CD4-positive, alpha-beta T cell treated with Interleukin-17A for 1 hour (primary cell): ENCODE measurements around the gene ADARB2.
"Not testable (repeated sequence)": the region's sequence is repeated elsewhere in the genome, so short reads cannot be mapped to it uniquely, and the experiment has no call there.

Source experiments
- DNase-seq: peaks from one replicate; pipeline ENCODE4 v3.0.0-alpha.2; 2020

Gene ADARB2

GRCh38 chr10:1633783-1634182, 103.5 kb downstream of the ADARB2 start:
- no peak for DNase-seq

- no peak for DNase-seq
Measured at GRCh38 chr10:1632596-1632995, 104.7 kb downstream of the ADARB2 start.

- DNase-seq, result no peak
Measured at GRCh38 chr10:1632141-1632540, 105.2 kb downstream of the ADARB2 start.

DNA sequence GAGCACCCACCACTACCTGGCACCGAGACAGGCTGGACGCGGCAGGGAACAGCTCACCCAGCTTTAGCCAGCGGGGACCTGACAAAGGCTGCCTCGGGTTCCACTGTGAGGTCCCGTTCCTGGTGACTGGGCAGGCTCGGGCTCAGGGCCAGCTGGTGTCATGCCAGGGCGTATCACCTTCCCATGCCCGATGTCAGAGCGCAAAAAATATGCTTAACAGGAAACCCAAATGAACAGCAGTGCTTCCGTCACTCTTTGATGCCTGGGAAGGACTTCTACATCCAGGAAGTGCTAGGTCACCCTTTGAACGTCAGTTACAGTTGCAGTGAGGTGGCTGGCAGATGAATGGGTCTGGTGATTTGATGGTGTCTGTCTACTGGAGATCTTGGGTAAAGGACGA, 106.0 kb downstream of the ADARB2 start:
- DNase-seq, result no peak

- no peak for DNase-seq
Measured at GRCh38 chr10:1630304-1630703, 107.0 kb downstream of the ADARB2 start.

- DNase-seq, result no peak
Measured at GRCh38 chr10:1629326-1630198, 107.8 kb downstream of the ADARB2 start.

GRCh38 chr10:1628757-1629156, 108.6 kb downstream of the ADARB2 start:
- no peak for DNase-seq

GRCh38 chr10:1627945-1628344, 109.4 kb downstream of the ADARB2 start:
- no peak for DNase-seq

- no peak for DNase-seq
Measured at GRCh38 chr10:1626835-1627234, 110.5 kb downstream of the ADARB2 start.

DNA sequence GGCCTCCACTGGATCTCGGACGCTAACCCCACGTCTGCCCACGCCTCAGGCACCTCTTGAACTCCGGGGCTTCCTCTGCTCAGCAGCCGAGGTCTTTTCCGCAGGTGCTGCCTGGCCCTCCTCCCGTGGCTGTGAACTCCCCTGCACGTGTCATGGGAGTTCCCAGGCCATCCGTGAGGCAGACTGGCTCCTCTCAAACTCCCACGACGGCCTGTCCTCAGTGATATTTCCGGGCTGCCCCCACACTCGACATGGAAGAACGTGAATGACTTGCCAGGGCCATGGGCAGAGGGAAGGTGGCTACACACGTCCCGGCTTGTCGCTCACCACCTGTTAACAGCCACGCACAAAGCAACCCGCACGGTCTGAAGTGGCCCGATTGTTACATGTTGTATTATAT, 110.9 kb downstream of the ADARB2 start:
- DNase-seq, result no peak

DNA sequence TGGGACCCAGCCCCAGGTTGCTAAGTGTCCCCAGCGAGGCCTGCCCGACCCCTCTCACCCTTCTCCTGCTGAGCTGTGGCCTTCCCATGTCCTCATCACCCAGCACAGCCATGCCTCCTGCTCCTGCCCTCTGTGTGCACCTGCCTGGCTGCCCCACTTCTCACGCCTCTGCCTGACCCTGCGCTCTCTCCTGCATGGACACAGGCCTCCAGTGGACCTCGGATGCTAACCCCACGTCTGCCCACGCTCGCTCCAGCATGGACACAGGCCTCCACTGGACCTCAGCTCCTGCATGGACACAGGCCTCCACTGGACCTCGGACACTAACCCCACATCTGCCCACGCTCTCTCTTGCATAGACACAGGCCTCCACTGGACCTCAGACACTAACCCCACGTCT, 111.6 kb downstream of the ADARB2 start:
- DNase-seq, result no peak

GRCh38 chr10:1625079-1625478, 112.2 kb downstream of the ADARB2 start:
- DNase-seq, result no peak

DNA sequence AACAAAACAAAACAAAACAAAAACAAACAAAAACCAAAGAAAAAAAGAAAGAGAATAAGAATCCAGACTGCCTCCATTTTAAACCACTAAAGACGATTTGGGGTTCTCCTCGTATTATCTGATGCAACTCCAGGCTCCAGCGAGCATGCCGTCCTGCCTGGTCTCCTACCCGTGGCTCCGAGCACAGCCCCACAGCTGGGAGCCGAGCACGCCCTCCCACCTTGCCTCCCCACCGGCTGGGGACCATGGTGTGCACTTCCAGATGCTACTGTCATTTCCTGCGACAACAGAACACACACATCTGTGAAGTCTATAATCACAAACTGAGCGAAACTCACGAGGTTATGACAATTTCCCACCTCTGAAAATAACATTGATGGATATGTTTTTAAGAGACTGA, 113.1 kb downstream of the ADARB2 start:
- no peak for DNase-seq

GRCh38 chr10:1620803-1621202, 116.5 kb downstream of the ADARB2 start:
- no peak for DNase-seq

DNA sequence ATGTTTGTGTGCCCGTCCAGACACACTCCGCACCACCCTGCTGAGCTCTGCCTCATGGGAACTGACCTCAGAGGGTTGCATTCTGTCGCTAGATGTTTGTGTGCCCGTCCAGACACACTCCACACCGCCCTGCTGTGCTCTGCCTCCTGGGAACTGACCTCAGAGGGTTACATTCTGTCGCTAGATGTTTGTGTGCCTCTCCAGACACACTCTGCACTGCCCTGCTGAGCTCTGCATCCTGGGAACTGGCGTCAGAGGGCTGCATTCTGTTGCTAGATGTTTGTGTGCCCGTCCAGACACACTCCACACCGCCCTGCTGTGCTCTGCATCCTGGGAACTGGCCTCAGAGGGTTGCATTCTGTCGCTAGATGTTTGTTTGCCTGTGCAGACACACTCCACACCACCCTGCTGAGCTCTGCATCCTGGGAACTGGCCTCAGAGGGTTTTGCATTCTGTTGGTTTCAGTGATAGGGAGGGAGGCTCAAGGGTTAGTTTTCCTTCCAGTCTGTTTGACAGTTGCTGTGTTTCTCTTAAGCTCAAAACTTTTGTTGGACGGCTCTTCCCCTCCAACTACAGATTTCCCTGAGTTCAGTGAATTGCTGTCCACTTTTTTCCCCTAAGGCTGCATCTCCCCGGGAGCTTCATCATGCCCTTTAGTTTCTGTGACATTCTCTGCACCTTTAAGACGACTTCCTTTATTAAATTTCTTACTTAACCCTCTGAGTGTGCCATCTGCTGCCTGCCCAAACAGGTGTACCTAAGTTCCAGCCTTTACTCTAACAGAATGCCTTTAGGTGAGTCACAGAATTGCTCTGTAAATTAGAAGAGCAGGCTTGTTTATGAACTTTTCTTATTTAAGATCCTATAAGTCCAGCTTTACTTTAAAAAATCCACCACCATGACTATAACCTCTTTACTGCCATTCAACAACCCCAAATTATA, 119.7 kb downstream of the ADARB2 start:
- DNase-seq, result not testable (repeated sequence)

- not testable (repeated sequence) for DNase-seq
Measured at GRCh38 chr10:1616701-1617100, 120.6 kb downstream of the ADARB2 start.

- no peak for DNase-seq
Measured at GRCh38 chr10:1615186-1615954, 122.0 kb downstream of the ADARB2 start.

- no peak for DNase-seq
Measured at GRCh38 chr10:1613511-1613910, 123.8 kb downstream of the ADARB2 start.

- no peak for DNase-seq
Measured at GRCh38 chr10:1612908-1613307, 124.4 kb downstream of the ADARB2 start.

- DNase-seq, result no peak
Measured at GRCh38 chr10:1611936-1612550, 125.3 kb downstream of the ADARB2 start.

DNA sequence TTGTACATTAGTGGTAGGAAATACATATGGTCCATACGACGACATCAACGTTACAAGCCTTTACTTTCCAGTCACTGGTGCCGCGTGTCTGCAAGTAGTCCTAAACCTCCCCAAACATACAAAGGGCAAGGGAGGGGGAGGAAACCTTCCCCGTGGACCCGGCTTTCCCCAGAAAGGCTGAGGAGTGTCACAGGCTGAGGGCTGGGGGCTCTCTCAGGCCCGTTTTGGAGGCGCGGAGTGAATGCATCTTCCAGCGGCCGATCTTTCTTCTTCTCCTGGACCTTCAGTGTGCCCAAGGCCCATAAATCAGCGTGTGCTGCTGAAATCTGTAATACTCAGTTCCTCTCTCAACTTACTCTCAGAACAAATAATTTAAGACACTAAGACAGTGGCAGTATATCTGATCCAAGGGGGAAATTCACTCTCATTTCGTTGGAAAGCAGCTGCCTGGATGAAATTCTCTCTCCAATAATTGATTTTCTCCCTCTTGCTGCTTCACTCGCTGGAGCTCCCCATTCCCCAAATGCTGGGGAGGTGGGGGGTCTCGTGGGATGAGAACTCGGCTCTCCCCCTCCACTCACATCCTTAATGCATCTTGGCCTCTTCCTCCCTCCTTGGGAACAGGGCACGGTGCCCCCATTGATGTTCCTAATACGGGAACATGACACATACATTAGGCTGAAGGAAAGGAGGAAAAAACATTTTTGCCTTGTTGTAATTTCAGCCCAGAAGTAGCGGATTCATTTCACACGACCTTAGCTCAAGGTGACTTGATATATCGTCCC, 126.1 kb downstream of the ADARB2 start:
- DNase-seq, result no peak

GRCh38 chr10:1609648-1609970, 127.7 kb downstream of the ADARB2 start:
- no peak for DNase-seq
